GM12891 (cell line): ENCODE measurements around the gene MLH1.

Source experiments
- DNase-seq: peaks from one replicate; pipeline ENCODE4 v3.0.0; 2011; ENCODE audit warnings: low spot score; ENCODE audit not compliant: insufficient read length
- FAIRE-seq: peaks from 2 replicates; lab custom pipeline; 2011; peaks lifted over from hg19 to GRCh38; lab: Jason Lieb, UNC
- PAX5 ChIP-seq: IDR thresholded peaks from 2 replicates; pipeline ENCODE4 v1.6.1; 2011; ENCODE audit warnings: low read length, moderate library complexity, mild to moderate bottlenecking; ENCODE audit not compliant: insufficient read depth, severe bottlenecking
- POLR2A ChIP-seq: IDR thresholded peaks from 2 replicates; pipeline ENCODE4 v1.6.1; 2011; ENCODE audit warnings: low read depth, low read length, control low read depth
- POLR2AphosphoS5 ChIP-seq: IDR thresholded peaks from 2 replicates; pipeline ENCODE4 v1.6.1; 2011; ENCODE audit warnings: low read depth, low read length, control low read depth
- POU2F2 ChIP-seq: IDR thresholded peaks from 2 replicates; pipeline ENCODE4 v1.6.1; 2011; ENCODE audit warnings: low read depth, mild to moderate bottlenecking, control low read depth, low read length, moderate library complexity
- SPI1 ChIP-seq: IDR thresholded peaks from 2 replicates; pipeline ENCODE4 v1.6.1; 2011; ENCODE audit warnings: low read depth, low read length, control low read depth
- TAF1 ChIP-seq: IDR thresholded peaks from 2 replicates; pipeline ENCODE4 v1.6.1; 2011; ENCODE audit warnings: low read depth, low read length, control low read depth

The MLH1 gene

GRCh38 chr3:37015642-37016041 lies 22.3 kb downstream of the MLH1 start:
- no peak for FAIRE-seq

GRCh38 chr3:37016903-37017302 lies 23.6 kb downstream of the MLH1 start:
- TF ChIP-seq POLR2AphosphoS5 = no peak
- FAIRE-seq = no peak
- DNase-seq = no peak

More at GRCh38 chr3:37015642-37016041, 22.3 kb downstream of the MLH1 start:
- TF ChIP-seq PAX5 (no peak), SPI1 (no peak), POLR2A (no peak), POU2F2 (no peak), TAF1 (no peak), POLR2AphosphoS5 (no peak)
- DNase-seq = no peak

GRCh38 chr3:37017683-37018082 lies 24.4 kb downstream of the MLH1 start:
- TF ChIP-seq SPI1 (no peak), POLR2AphosphoS5 (no peak), TAF1 (no peak), POLR2A (no peak)
- DNase-seq (no peak), FAIRE-seq (no peak)

DNA sequence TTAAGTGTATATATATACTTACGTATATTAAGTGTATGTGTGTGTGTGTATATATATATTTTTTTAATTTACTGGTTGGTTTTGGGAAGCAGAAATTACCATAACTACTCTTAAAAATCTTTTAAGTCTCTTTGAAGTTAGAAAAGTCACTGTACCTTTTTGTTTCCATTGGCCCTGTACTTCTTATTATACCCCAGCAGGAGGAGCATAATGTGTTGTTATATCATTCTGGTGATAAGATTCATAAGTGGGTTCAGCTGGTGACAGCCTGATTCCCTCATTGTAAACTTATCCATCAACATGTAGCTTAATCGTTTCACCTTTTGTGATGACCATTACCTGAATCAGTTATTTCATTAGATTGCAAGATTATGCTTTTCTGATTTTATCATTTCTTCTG lies 30.8 kb downstream of the MLH1 start:
- DNase-seq = no peak
- FAIRE-seq = no peak
- no peak for TF ChIP-seq SPI1
- no peak for TF ChIP-seq POU2F2
- TF ChIP-seq PAX5 = no peak
- no peak for TF ChIP-seq POLR2AphosphoS5
- no peak for TF ChIP-seq TAF1
- TF ChIP-seq POLR2A = no peak

DNA sequence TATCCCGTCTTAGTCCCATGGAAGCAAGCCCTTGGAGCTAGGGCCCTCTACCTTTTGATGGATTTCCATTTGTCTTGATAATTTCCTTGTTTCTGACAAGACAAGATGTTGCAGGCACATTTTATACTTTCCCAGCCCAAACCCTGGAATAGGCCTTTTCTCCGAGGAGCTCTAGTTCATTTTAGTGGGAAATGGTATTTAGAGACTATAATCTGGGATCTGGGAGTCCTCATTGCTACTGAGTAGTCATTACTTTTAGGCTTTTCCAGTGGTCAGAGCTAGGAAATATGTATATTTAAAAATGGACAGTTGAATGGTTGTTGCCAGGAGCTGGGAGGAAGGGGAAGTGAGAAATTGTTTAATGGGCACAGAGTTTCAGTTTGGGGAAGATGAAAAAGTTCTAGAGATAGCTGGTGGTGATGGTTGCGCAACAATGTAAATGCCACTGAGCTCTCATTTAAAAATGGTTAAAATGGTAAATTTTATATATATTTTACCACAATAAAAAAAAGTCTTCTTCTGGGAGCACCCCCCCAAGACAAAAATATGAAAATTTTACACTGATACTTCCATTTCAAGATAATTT lies 31.6 kb downstream of the MLH1 start:
- peak; percentile 92 for TF ChIP-seq SPI1
- no peak for TF ChIP-seq PAX5
- FAIRE-seq (no peak), DNase-seq (no peak)

- FAIRE-seq = no peak
- TF ChIP-seq POLR2AphosphoS5 (no peak), POU2F2 (no peak), TAF1 (no peak)
- DNase-seq = no peak
Observed at GRCh38 chr3:37025561-37026335, 32.4 kb downstream of the MLH1 start.

DNA sequence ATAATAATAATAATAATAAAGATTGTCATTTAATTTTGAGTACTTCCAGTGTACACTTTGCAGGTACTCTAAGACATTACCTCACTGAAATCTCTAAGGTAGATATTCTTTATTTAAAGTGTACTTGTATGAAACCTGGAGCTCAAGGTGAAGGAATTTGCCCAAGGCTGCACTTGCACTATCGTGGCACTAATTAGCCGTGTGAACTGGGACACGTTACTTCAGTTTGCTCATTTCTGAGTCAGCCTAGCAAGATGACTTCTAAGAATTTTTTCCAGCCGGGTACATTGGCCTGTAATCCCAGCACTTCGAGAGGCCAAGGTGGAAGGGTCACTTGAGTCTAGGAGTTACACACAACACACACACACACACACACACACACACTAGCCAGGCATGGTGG lies 33.5 kb downstream of the MLH1 start:
- DNase-seq (no peak), FAIRE-seq (no peak)
- no peak for TF ChIP-seq POLR2AphosphoS5
- no peak for TF ChIP-seq SPI1
- no peak for TF ChIP-seq POLR2A
- no peak for TF ChIP-seq TAF1
- no peak for TF ChIP-seq POU2F2
- TF ChIP-seq PAX5 = no peak

- FAIRE-seq = no peak
- TF ChIP-seq PAX5 = no peak
- TF ChIP-seq TAF1 = no peak
- no peak for TF ChIP-seq POU2F2
- no peak for TF ChIP-seq SPI1
- TF ChIP-seq POLR2A = no peak
- TF ChIP-seq POLR2AphosphoS5 = no peak
- DNase-seq = no peak
Observed at GRCh38 chr3:37028329-37028728, 35.0 kb downstream of the MLH1 start.

DNA sequence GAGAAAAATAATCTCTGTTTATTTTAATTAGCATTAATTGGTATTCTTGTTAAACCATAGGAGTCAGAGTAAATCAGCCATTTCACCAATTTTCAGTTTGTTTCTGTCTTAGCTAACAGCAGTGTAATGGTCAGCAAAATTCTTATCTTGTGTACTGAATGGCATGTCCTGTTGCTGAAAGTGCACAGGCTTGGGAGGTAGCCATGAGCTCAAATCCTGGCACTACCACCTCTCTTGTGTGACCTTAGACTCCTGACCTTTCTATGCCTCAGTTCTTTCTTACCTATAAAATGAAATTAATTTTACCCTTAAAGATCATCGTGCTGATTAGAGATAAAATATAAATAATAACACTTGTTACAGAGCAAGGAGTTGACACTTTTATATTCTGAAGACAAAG lies 35.8 kb downstream of the MLH1 start:
- TF ChIP-seq POLR2A (no peak), SPI1 (no peak), TAF1 (no peak), PAX5 (no peak), POLR2AphosphoS5 (no peak), POU2F2 (no peak)

GRCh38 chr3:37029516-37030163 lies 36.3 kb downstream of the MLH1 start:
- no peak for DNase-seq
- TF ChIP-seq TAF1 = no peak
- TF ChIP-seq POU2F2 = no peak
- no peak for TF ChIP-seq PAX5
- no peak for TF ChIP-seq POLR2A
- no peak for TF ChIP-seq POLR2AphosphoS5
- no peak for TF ChIP-seq SPI1
- FAIRE-seq = no peak

More for the DNA sequence above, 35.8 kb downstream of the MLH1 start:
- no peak for FAIRE-seq
- no peak for DNase-seq
